ENCODE results near the gene IFT27.

- no peak for TF ChIP-seq CTCF (optimal IDR thresholded peaks at IDR 0.05 in 1 of 3, IDR thresholded peaks at IDR 0.05 in 1 of 3, conservative IDR thresholded peaks at IDR 0.05 in 1 of 3; ENCODE audit: extremely low read depth in 1 of 3, insufficient read depth in 2 of 3, low read length in 3 of 3)
- TF ChIP-seq EZH2 (IDR thresholded peaks at IDR 0.05; ENCODE audit: low read length): no peak
These were observed 19.9 kb downstream of the IFT27 start for GRCh38 chr22:36756031-36756430.
